Stomach (tissue), 9 donors: Measurements from ENCODE around the gene FAM200A. TPM values are rescaled to one million over a fixed set of nuclear protein-coding genes. Genes with fewer than 3 reads are reported as not detected.
"Not testable (repeated sequence)": the region's sequence is repeated elsewhere in the genome, so short reads cannot be mapped to it uniquely, and the experiment has no call there.

ENCODE experiments used
- DNase-seq, 2 donors: peaks; one replicate each; pipeline versions ENCODE4 v3.0.0 to v3.0.0-alpha.2; 2013 to 2019
- H3K27ac ChIP-seq, 5 donors: fragments of 200-600 bp in 4 of 5; sonication (generic) in 4 of 5; one replicate each; pipeline ENCODE4 v1.5.1; 2013 to 2019; ENCODE audit warnings: mild to moderate bottlenecking in 1 of 5, moderate library complexity in 1 of 5
- H3K27me3 ChIP-seq, 3 donors: fragments of 200-600 bp; sonication (generic); one replicate each; pipeline ENCODE4 v1.5.1; 2017 to 2019; ENCODE audit warnings: mixed run types in 1 of 3
- H3K36me3 ChIP-seq, 4 donors: fragments of 200-600 bp; sonication (generic); 1 replicate in 3 of 4; 2 replicates in 1 of 4; pipeline ENCODE4 v1.5.1; 2016 to 2019
- H3K4me1 ChIP-seq, 4 donors: fragments of 200-600 bp; sonication (generic); one replicate each; pipeline ENCODE4 v1.5.1; 2016 to 2019
- H3K4me3 ChIP-seq, 4 donors: fragments of 200-600 bp; sonication (generic) in 3 of 4; one replicate each; pipeline ENCODE4 v1.5.1; 2016 to 2019; ENCODE audit warnings: mild to moderate bottlenecking in 1 of 4
- H3K9me3 ChIP-seq, 4 donors: fragments of 200-600 bp; sonication (generic); one replicate each; pipeline ENCODE4 v1.5.1; 2016 to 2019
- CTCF ChIP-seq, 7 experiments: fragments of 450-650 bp in 4 of 7; fragments of 200-600 bp in 3 of 7; sonication (generic) in 3 of 7; IDR thresholded peaks; one replicate each; pipeline ENCODE4 v1.5.1; 2016 to 2019; ENCODE audit warnings: antibody characterized with exemption in 7 of 7, control low read depth in 2 of 7, mild to moderate bottlenecking in 1 of 7
- EP300 ChIP-seq: sonication (generic); formaldehyde crosslinking; IDR thresholded peaks from one replicate; pipeline ENCODE4 v1.6.1; 2017; ENCODE audit warnings: antibody characterized with exemption
- POLR2A ChIP-seq, 4 donors: fragments of 450-650 bp; IDR thresholded peaks; one replicate each; pipeline ENCODE4 v1.6.1; 2016; ENCODE audit warnings: antibody characterized with exemption in 4 of 4, control low read depth in 2 of 4, mild to moderate bottlenecking in 1 of 4, moderate library complexity in 1 of 4
- POLR2AphosphoS5 ChIP-seq, 3 donors: sonication (generic); formaldehyde crosslinking; IDR thresholded peaks; one replicate each; pipeline ENCODE4 v1.6.1; 2016; ENCODE audit warnings: antibody characterized with exemption in 3 of 3
- WGBS, 5 donors: extraction: QIAGEN DNeasy Blood & Tissue Kit in 3 of 5; methylation state at CpG; one replicate each; pipeline versions ENCODE4 v1.1.5 to v1.1.7; 2013 to 2018; 5-methylcytosine and 5-hydroxymethylcytosine counted together
- intact Hi-C: fragments of 100-400 bp; cut with DNase I; formaldehyde crosslinking; loops from one replicate; pipeline ENCODE4 v1.15.1; 2023; ENCODE audit warnings: low total_unique reads
- polyA plus RNA-seq, 3 donors: library from polyadenylated mRNA; stranded (reverse); fragments of 200-250 nt; gene quantifications; one replicate each; pipeline ENCODE4 v1.2.3, GENCODE V29; 2013
- total RNA-seq, 5 donors: library from RNA; depleted of rRNA; stranded (reverse); fragments of >200 nt; gene quantifications; one replicate each; pipeline versions ENCODE4 v1.1.0 to v1.2.3, GENCODE V29; 2014 to 2016
- donor health status: healthy with polysubstance abuse.
- donor health status: Bipolar disorder and iron deficiency.
- donor health status: healthy.

Gene FAM200A
- total and polyA plus RNA-seq, 8 donors: 0.45 to 35.9 (median 3.4) TPM

DNA sequence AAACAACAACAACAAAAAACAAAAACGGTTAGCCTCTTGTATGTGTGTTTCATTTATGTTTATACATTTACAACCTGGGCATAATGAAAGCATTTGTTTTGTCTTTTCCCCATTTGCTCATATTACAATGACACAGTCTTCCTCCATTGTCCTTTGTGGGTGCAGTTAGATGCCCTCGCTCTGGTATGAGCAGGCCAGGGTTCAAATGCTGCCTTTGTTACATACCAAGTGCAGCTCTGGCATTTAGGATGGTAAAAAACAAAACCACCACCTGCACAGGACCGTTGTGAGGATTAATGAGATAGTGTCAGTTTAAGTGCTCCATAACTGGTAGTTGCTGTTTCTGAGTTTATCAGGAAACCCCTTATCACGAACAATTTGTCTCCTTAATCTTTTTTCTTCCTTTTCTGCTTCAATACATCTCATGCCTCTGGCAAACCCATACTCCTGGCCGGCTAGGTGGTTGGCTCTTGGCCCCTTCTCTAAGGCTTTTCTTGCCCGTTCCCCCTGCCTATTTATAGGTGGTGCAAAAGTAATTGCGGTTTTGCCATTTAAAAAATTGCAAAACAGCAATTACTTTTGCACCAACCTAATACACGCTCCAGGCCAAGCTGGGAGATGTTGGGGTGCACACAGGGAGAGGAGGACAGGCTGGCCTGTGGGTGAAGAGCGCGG, 27.5 kb upstream of the FAM200A start:
- Histone ChIP-seq H3K27me3 (peaks cover 0 to 10% (median 0%) of the 10 kb centered on the region in 3 donors), H3K4me1 (peaks cover 8 to 19% (median 15%) of the 10 kb centered on the region in 4 donors), H3K4me3 (peak overlapping the region; percentile 47 to 60 (median 58)), H3K27ac (peak overlapping the region in 2 of 5 donors; percentile 48 to 74), H3K36me3 (peaks cover 0 to 8% (median 3%) of the 10 kb centered on the region in 4 donors), H3K9me3 (no peaks in the 10 kb centered on the region)
- TF ChIP-seq EP300 (no peak), POLR2A (IDR thresholded peaks at IDR 0.05) (no peak), CTCF (IDR thresholded peaks at IDR 0.05) (no peak), POLR2AphosphoS5 (IDR thresholded peaks at IDR 0.05) (no peak)
- DNase-seq: no peak
- intact Hi-C loops: no loop called here
- 33 to 42% (median 35%) methylated on average over 10 of the region's 10 CpGs for WGBS, 5 donors

- Histone ChIP-seq H3K9me3 (no peaks in the 10 kb centered on the region), H3K4me1 (peaks cover 8 to 19% (median 15%) of the 10 kb centered on the region in 4 donors), H3K36me3 (peaks cover 11 to 37% (median 35%) of the 10 kb centered on the region in 4 donors), H3K27me3 (peaks cover 0 to 10% (median 0%) of the 10 kb centered on the region in 3 donors), H3K27ac (no peak overlapping the region), H3K4me3 (no peak overlapping the region)
- TF ChIP-seq EP300: no peak
- no peak for TF ChIP-seq POLR2AphosphoS5 (IDR thresholded peaks at IDR 0.05)
- TF ChIP-seq POLR2A (IDR thresholded peaks at IDR 0.05): no peak
- TF ChIP-seq CTCF (IDR thresholded peaks at IDR 0.05): no peak
- intact Hi-C loops: no loop called here
- DNase-seq: no peak
- WGBS, 5 donors: 66 to 79% (median 70%) methylated on average over 3 of the region's 3 CpGs
Measured at GRCh38 chr7:99576251-99576650, 24.3 kb upstream of the FAM200A start.

DNA sequence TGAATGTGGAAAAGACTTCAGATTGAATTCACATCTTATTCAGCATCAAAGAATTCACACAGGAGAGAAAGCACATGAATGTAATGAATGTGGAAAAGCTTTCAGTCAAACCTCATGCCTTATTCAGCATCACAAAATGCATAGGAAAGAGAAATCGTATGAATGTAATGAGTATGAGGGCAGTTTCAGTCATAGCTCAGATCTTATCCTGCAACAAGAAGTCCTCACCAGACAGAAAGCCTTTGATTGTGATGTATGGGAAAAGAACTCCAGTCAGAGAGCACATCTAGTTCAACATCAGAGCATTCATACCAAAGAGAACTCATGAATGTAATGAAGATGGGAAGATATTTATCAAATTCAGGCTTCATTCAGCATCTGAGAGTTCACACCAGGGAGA, 21.3 kb upstream of the FAM200A start:
- WGBS, 5 donors: 90 to 100% (median 97%) methylated on average over 1 of the region's 1 CpG
- H3K36me3 ChIP-seq: peaks cover 24 to 67% (median 65%) of the 10 kb centered on the region in 4 donors
- TF ChIP-seq POLR2A (IDR thresholded peaks at IDR 0.05) (no peak), CTCF (IDR thresholded peaks at IDR 0.05) (no peak), EP300 (no peak), POLR2AphosphoS5 (IDR thresholded peaks at IDR 0.05) (no peak)

GRCh38 chr7:99571768-99572167, 19.9 kb upstream of the FAM200A start:
- Histone ChIP-seq H3K4me3 (no peak overlapping the region), H3K27ac (no peak overlapping the region), H3K36me3 (peaks cover 25 to 79% (median 76%) of the 10 kb centered on the region in 4 donors), H3K4me1 (no peaks in the 10 kb centered on the region), H3K27me3 (no peaks in the 10 kb centered on the region), H3K9me3 (no peaks in the 10 kb centered on the region)
- TF ChIP-seq CTCF (IDR thresholded peaks at IDR 0.05) (no peak), POLR2A (IDR thresholded peaks at IDR 0.05) (no peak), EP300 (no peak), POLR2AphosphoS5 (IDR thresholded peaks at IDR 0.05) (no peak)
- intact Hi-C loops: no loop called here
- 84 to 95% (median 86%) methylated on average over 3 of the region's 3 CpGs for whole genome bisulfite sequencing, 5 donors
- DNase-seq: no peak

More for the DNA sequence above, 21.3 kb upstream of the FAM200A start:
- no peak for DNase-seq
- H3K27ac ChIP-seq: no peak overlapping the region
- intact Hi-C loops: no loop called here
- no peaks in the 10 kb centered on the region for H3K9me3 ChIP-seq
- no peaks in the 10 kb centered on the region for H3K4me1 ChIP-seq
- no peaks in the 10 kb centered on the region for H3K27me3 ChIP-seq
- H3K4me3 ChIP-seq: no peak overlapping the region

GRCh38 chr7:99568770-99569169, 16.9 kb upstream of the FAM200A start:
- H3K27me3 ChIP-seq, intact Hi-C loops, H3K4me3 ChIP-seq, H3K4me1 ChIP-seq, DNase-seq, H3K27ac ChIP-seq, H3K9me3 ChIP-seq: not testable (repeated sequence)
- H3K36me3 ChIP-seq: peaks cover 39 to 98% (median 95%) of the 10 kb centered on the region in 4 donors
- 96 to 98% (median 96%) methylated on average over 7 of the region's 7 CpGs for whole genome bisulfite sequencing, 5 donors
